B cell (primary cell): Measurements from ENCODE around the gene CBX1. TPM values are rescaled to one million over a fixed set of nuclear protein-coding genes. Genes with fewer than 3 reads are reported as not detected.

ENCODE experiments used
- ATAC-seq: fragments of 200-7000 bp; cut with Tn5 transposase; one replicate; pipeline ENCODE4 v1.10.0; 2021; ENCODE audit warnings: low read depth, mild to moderate bottlenecking, moderate number of reproducible peaks, moderate library complexity
- CTCF ChIA-PET: fragments of 350-600 bp; sonication (Branson Sonifier 250); formaldehyde crosslinking; loops from one replicate; lab custom pipeline; 2021; ENCODE audit warnings: antibody characterized with exemption, inconsistent platforms; lab: Charles Lee
- POLR2A ChIA-PET: fragments of 350-600 bp; sonication (Branson Sonifier 250); formaldehyde crosslinking; loops from one replicate; lab custom pipeline; 2021; ENCODE audit warnings: antibody characterized with exemption; lab: Charles Lee
- DNase-seq: peaks from one replicate; pipeline ENCODE4 v3.0.0; 2013
- H2AFZ ChIP-seq: 2 replicates; pipeline ENCODE4 v1.6.1; 2012; ENCODE audit warnings: mild to moderate bottlenecking, low read depth, low read length; ENCODE audit not compliant: insufficient read depth, poor library complexity, severe bottlenecking
- H3K27ac ChIP-seq, 2 donors: 1 replicate in 1 of 2; 2 replicates in 1 of 2; pipeline ENCODE4 v1.5.1; 2012 to 2013; ENCODE audit warnings: low read length in 2 of 2, mild to moderate bottlenecking in 2 of 2, moderate library complexity in 1 of 2
- H3K27me3 ChIP-seq, 4 experiments: fragments of 200-600 bp in 1 of 4; sonication (generic) in 1 of 4; replicated peaks in 1 of 4; 1 replicate in 2 of 4; 2 replicates in 2 of 4; pipeline versions ENCODE4 v1.6.1 to v1.7.0; 2013 to 2016; ENCODE audit warnings: low read length in 3 of 4, mild to moderate bottlenecking in 2 of 4, mixed read lengths in 1 of 4, moderate library complexity in 1 of 4; ENCODE audit not compliant: insufficient read depth in 4 of 4, control insufficient read depth in 3 of 4; ENCODE audit errors: control extremely low read depth in 1 of 4
- H3K36me3 ChIP-seq, 2 experiments: replicated peaks in 1 of 2; 1 replicate in 1 of 2; 2 replicates in 1 of 2; pipeline versions ENCODE4 v1.6.1 to v1.7.1; 2013; ENCODE audit warnings: low read length in 1 of 2; ENCODE audit not compliant: insufficient read depth in 2 of 2, control insufficient read depth in 1 of 2; ENCODE audit errors: control extremely low read depth in 1 of 2, extremely low read depth in 1 of 2
- H3K4me1 ChIP-seq, 2 donors: fragments of 200-600 bp in 1 of 2; sonication (generic) in 1 of 2; 1 replicate in 1 of 2; 2 replicates in 1 of 2; pipeline versions ENCODE4 v1.5.1 to v1.6.1; 2013 to 2017; ENCODE audit warnings: low read length in 2 of 2; ENCODE audit not compliant: control insufficient read depth in 2 of 2, insufficient read depth in 2 of 2
- H3K4me2 ChIP-seq: replicated peaks from 2 replicates; pipeline ENCODE3; 2012; ENCODE audit warnings: mild to moderate bottlenecking, low read depth, low read length; ENCODE audit not compliant: poor library complexity, severe bottlenecking
- H3K4me3 ChIP-seq, 5 experiments: fragments of 200-600 bp in 1 of 5; sonication (generic) in 1 of 5; 1 replicate in 3 of 5; 2 replicates in 2 of 5; pipeline versions ENCODE4 v1.5.1 to v1.7.0; 2011 to 2016; ENCODE audit warnings: low read length in 4 of 5, mild to moderate bottlenecking in 4 of 5, low read depth in 2 of 5, control low read depth in 1 of 5, moderate library complexity in 1 of 5; ENCODE audit not compliant: insufficient read depth in 1 of 5; ENCODE audit errors: control extremely low read depth in 1 of 5, extremely low read depth in 1 of 5
- H3K79me2 ChIP-seq: fragments of 200-600 bp; sonication (generic); one replicate; pipeline ENCODE4 v1.6.0; 2016; ENCODE audit warnings: low read length; ENCODE audit not compliant: control insufficient read depth, insufficient read depth
- H3K9ac ChIP-seq: fragments of 200-600 bp; sonication (generic); 2 replicates; pipeline ENCODE4 v1.6.1; 2017; ENCODE audit warnings: mild to moderate bottlenecking, low read length, moderate library complexity
- H3K9me3 ChIP-seq, 3 donors: one replicate each; pipeline versions ENCODE4 v1.6.1 to v1.7.1; 2013; ENCODE audit warnings: low read length in 2 of 3; ENCODE audit not compliant: control insufficient read depth in 2 of 3, insufficient read depth in 1 of 3; ENCODE audit errors: control extremely low read depth in 1 of 3
- H4K20me1 ChIP-seq: 2 replicates; pipeline ENCODE4 v1.6.0; 2012; ENCODE audit warnings: mild to moderate bottlenecking, low read length; ENCODE audit not compliant: insufficient read depth, control insufficient read depth, poor library complexity, severe bottlenecking
- H3K27ac Mint-ChIP-seq: one replicate; pipeline ENCODE4 v1.8.0; 2021; ENCODE audit warnings: mixed read lengths
- H3K27me3 Mint-ChIP-seq: one replicate; pipeline ENCODE4 v1.8.0; 2021; ENCODE audit warnings: mixed read lengths
- H3K4me1 Mint-ChIP-seq: one replicate; pipeline ENCODE4 v1.8.0; 2021; ENCODE audit warnings: mixed read lengths
- H3K4me3 Mint-ChIP-seq: one replicate; pipeline ENCODE4 v1.8.0; 2021; ENCODE audit warnings: mixed read lengths
- H3K9me3 Mint-ChIP-seq: one replicate; pipeline ENCODE4 v1.8.0; 2022; ENCODE audit warnings: mixed read lengths; ENCODE audit not compliant: insufficient read depth
- CTCF ChIP-seq: fragments of 200-600 bp; IDR thresholded peaks from one replicate; pipeline ENCODE4 v1.8.0; 2022; ENCODE audit warnings: antibody characterized with exemption, mild to moderate bottlenecking
- EZH2 ChIP-seq: IDR thresholded peaks from 2 replicates; pipeline ENCODE4 v1.6.1; 2012; ENCODE audit warnings: borderline replicate concordance, low read depth, mild to moderate bottlenecking, moderate library complexity, low read length; ENCODE audit not compliant: insufficient read depth, poor library complexity, severe bottlenecking
- WGBS: methylation state at CpG from one replicate; pipeline ENCODE4 v1.1.5; 2013; ENCODE audit warnings: missing lambda C conversion rate; ENCODE audit not compliant: insufficient coverage; 5-methylcytosine and 5-hydroxymethylcytosine counted together
- intact Hi-C: fragments of 100-400 bp; cut with micrococcal nuclease; formaldehyde crosslinking; loops from one replicate; pipeline ENCODE4 v1.10.0; 2022
- polyA plus RNA-seq: library from polyadenylated mRNA; depleted of rRNA; stranded (reverse); fragments of >200 nt; gene quantifications from 2 replicates; pipeline ENCODE4 v1.2.3, GENCODE V29; 2012
- total RNA-seq, 2 donors: library from RNA; stranded (reverse); fragments of 120-200 nt in 1 of 2; gene quantifications; 1 replicate in 1 of 2; 2 replicates in 1 of 2; pipeline versions ENCODE4 v1.2.3 to v1.2.4, GENCODE V29; 2013 to 2022

The CBX1 gene
- total and polyA plus RNA-seq, 2 donors (not counting 1 experiment from before 2014, with no cell fraction given): 9.4 to 33.1 TPM

GRCh38 chr17:48062273-48062672 is 39.0 kb downstream of the CBX1 start:
- H3K27ac Mint-ChIP-seq: no peak overlapping the region
- H3K9me3 Mint-ChIP-seq: no peaks in the 10 kb centered on the region
- DNase-seq (no peak), ATAC-seq (no peak)
- no peak overlapping the region for H3K4me3 Mint-ChIP-seq
- no peaks in the 10 kb centered on the region for H3K27me3 ChIP-seq
- WGBS: 96% methylated on average over 7 of the region's 7 CpGs
- no peaks in the 10 kb centered on the region for H3K27me3 Mint-ChIP-seq
- H2AFZ ChIP-seq: no peak overlapping the region
- H3K27ac ChIP-seq: no peak overlapping the region
- H3K9ac ChIP-seq: no peak overlapping the region
- H3K79me2 ChIP-seq: no peaks in the 10 kb centered on the region
- H3K4me1 ChIP-seq: no peaks in the 10 kb centered on the region
- H3K4me3 ChIP-seq: no peak overlapping the region
- CTCF ChIA-PET: interaction anchor here (0.8 to 1.6 kb wide), 8 partner anchors 11 to 68 kb away, joined by 3 to 5 read pairs (median 4); no protein-coding TSS in a partner anchor
- POLR2A ChIA-PET: no interaction called here
- TF ChIP-seq EZH2 (no peak), CTCF (no peak)
- no peaks in the 10 kb centered on the region for H3K4me1 Mint-ChIP-seq
- peaks cover 17% of the 10 kb centered on the region for H4K20me1 ChIP-seq
- no peak overlapping the region for H3K4me2 ChIP-seq
- H3K9me3 ChIP-seq: no peaks in the 10 kb centered on the region
- intact Hi-C loops: no loop called here
- H3K36me3 ChIP-seq: peaks cover 7 to 63% of the 10 kb centered on the region in 2 experiments

GRCh38 chr17:48060249-48060648 is 41.0 kb downstream of the CBX1 start:
- no peak overlapping the region for H3K27ac ChIP-seq
- no peaks in the 10 kb centered on the region for H3K27me3 Mint-ChIP-seq
- H3K4me1 Mint-ChIP-seq: peaks cover 15% of the 10 kb centered on the region
- H3K27me3 ChIP-seq: no peaks in the 10 kb centered on the region
- H3K4me3 ChIP-seq: no peak overlapping the region
- no peak overlapping the region for H2AFZ ChIP-seq
- H3K4me2 ChIP-seq: no peak overlapping the region
- no peak for TF ChIP-seq EZH2
- no peak for TF ChIP-seq CTCF
- H3K4me1 ChIP-seq: peaks cover 12 to 15% of the 10 kb centered on the region in 2 donors
- H3K79me2 ChIP-seq: peaks cover 16% of the 10 kb centered on the region
- H3K4me3 Mint-ChIP-seq: no peak overlapping the region
- ATAC-seq (no peak), DNase-seq (no peak)
- WGBS: 93% methylated on average over 3 of the region's 7 CpGs
- POLR2A ChIA-PET: no interaction called here
- CTCF ChIA-PET: interaction anchor here (2.8 kb wide), 1 partner anchor 20 kb away, joined by 11 read pairs; no protein-coding TSS in a partner anchor
- no peak overlapping the region for H3K9ac ChIP-seq
- no peak overlapping the region for H3K27ac Mint-ChIP-seq
- peaks cover 4 to 61% of the 10 kb centered on the region in 2 experiments for H3K36me3 ChIP-seq
- H3K9me3 ChIP-seq: no peaks in the 10 kb centered on the region
- peaks cover 30% of the 10 kb centered on the region for H4K20me1 ChIP-seq
- intact Hi-C loops: no loop called here
- no peaks in the 10 kb centered on the region for H3K9me3 Mint-ChIP-seq
